PC-9 (cell line): Measurements from ENCODE around the gene MYOZ2. TPM values are rescaled to one million over a fixed set of nuclear protein-coding genes. Genes with fewer than 3 reads are reported as not detected.
A peak's percentile ranks its signal among the peaks of the same experiment; 100 is the strongest.

Experiments
- BruUV-seq: library from RNA; stranded (reverse); fragments of 400-500 nt; replicated peaks from 2 replicates; lab custom pipeline; 2021; lab: Mats Ljungman, UMichigan
- CTCF ChIA-PET: fragments of 300-600 bp; sonication (Branson Sonifier 250); formaldehyde crosslinking; loops from one replicate; lab custom pipeline; 2022; ENCODE audit warnings: antibody characterized with exemption; lab: Charles Lee
- POLR2A ChIA-PET: fragments of 300-600 bp; sonication (Branson Sonifier 250); formaldehyde crosslinking; loops from one replicate; lab custom pipeline; 2022; ENCODE audit warnings: antibody characterized with exemption; ENCODE audit not compliant: unreplicated experiment; lab: Charles Lee
- DNase-seq, 2 experiments: peaks; one replicate each; pipeline versions ENCODE4 v3.0.0 to v3.0.0-alpha.2; 2015 to 2022; ENCODE audit warnings: mixed read lengths in 1 of 2
- H2AFZ ChIP-seq: fragments of 200-600 bp; sonication (generic); 2 replicates; pipeline ENCODE4 v1.8.1; 2017; ENCODE audit warnings: antibody characterized with exemption
- H3F3A ChIP-seq: fragments of 200-600 bp; sonication (generic); 2 replicates; pipeline ENCODE4 v1.8.1; 2017; ENCODE audit warnings: antibody characterized with exemption, mild to moderate bottlenecking, low read depth; ENCODE audit not compliant: insufficient read depth
- H3K27ac ChIP-seq: fragments of 200-600 bp; sonication (generic); 2 replicates; pipeline ENCODE4 v1.6.1; 2016; ENCODE audit warnings: mixed run types
- H3K27me3 ChIP-seq: fragments of 200-600 bp; sonication (generic); 2 replicates; pipeline ENCODE4 v1.6.1; 2016; ENCODE audit warnings: low read depth, mixed run types; ENCODE audit not compliant: insufficient read depth
- H3K36me3 ChIP-seq: fragments of 200-600 bp; sonication (generic); 2 replicates; pipeline ENCODE4 v1.6.1; 2016; ENCODE audit warnings: low read depth, mixed run types
- H3K4me1 ChIP-seq: fragments of 200-600 bp; sonication (generic); replicated peaks from 2 replicates; pipeline ENCODE4 v1.6.1; 2016; ENCODE audit warnings: mixed run types; ENCODE audit not compliant: insufficient read depth
- H3K4me2 ChIP-seq: fragments of 200-600 bp; sonication (generic); 2 replicates; pipeline ENCODE4 v1.6.1; 2017; ENCODE audit warnings: mixed run types
- H3K4me3 ChIP-seq: fragments of 200-600 bp; sonication (generic); 2 replicates; pipeline ENCODE4 v1.6.1; 2016; ENCODE audit warnings: mixed run types
- H3K79me2 ChIP-seq: fragments of 200-600 bp; sonication (generic); 2 replicates; pipeline ENCODE4 v1.6.1; 2017; ENCODE audit warnings: low read depth, mixed run types
- H3K9me2 ChIP-seq: fragments of 200-600 bp; sonication (generic); 2 replicates; pipeline ENCODE4 v1.8.1; 2017; ENCODE audit warnings: mild to moderate bottlenecking; ENCODE audit not compliant: insufficient read depth
- H3K9me3 ChIP-seq: fragments of 200-600 bp; sonication (generic); 2 replicates; pipeline ENCODE4 v1.8.1; 2016; ENCODE audit warnings: low read depth; ENCODE audit not compliant: insufficient read depth
- H4K20me1 ChIP-seq: fragments of 200-600 bp; sonication (generic); 2 replicates; pipeline ENCODE4 v1.8.1; 2017; ENCODE audit not compliant: insufficient read depth
- CTCF ChIP-seq: fragments of 200-600 bp; sonication (generic); conservative IDR thresholded peaks from 2 replicates; pipeline ENCODE4 v1.6.1; 2017; ENCODE audit warnings: mixed run types, antibody characterized with exemption, mild to moderate bottlenecking, moderate library complexity
- EZH2 ChIP-seq: fragments of 200-600 bp; sonication (generic); IDR thresholded peaks from 2 replicates; pipeline ENCODE4 v1.8.0; 2017; ENCODE audit warnings: antibody characterized with exemption, low read depth
- intact Hi-C: fragments of 100-400 bp; cut with micrococcal nuclease; formaldehyde crosslinking; loops from one replicate; pipeline ENCODE4 v1.10.0; 2022; ENCODE audit not compliant: unreplicated experiment
- total RNA-seq: library from RNA; stranded (reverse); gene quantifications from 2 replicates; pipeline ENCODE4 v1.2.3, GENCODE V29; 2021

MYOZ2 gene
- total RNA-seq, 1 experiment from 2014 or later = not detected

GRCh38 chr4:119104644-119105273 is 30.9 kb upstream of the MYOZ2 start:
- no peaks in the 10 kb centered on the region for H3K9me2 ChIP-seq
- H3K9me3 ChIP-seq = no peaks in the 10 kb centered on the region
- H2AFZ ChIP-seq = no peak overlapping the region
- BruUV-seq = no TSS peak
- DNase-seq = no peak
- H3K4me3 ChIP-seq = no peak overlapping the region
- no peak for TF ChIP-seq CTCF
- no peak for TF ChIP-seq EZH2
- ChIA-PET POLR2A (no interaction called here), CTCF (no interaction called here)
- no peak overlapping the region for H3K4me2 ChIP-seq
- H3K79me2 ChIP-seq = no peaks in the 10 kb centered on the region
- peaks cover 18% of the 10 kb centered on the region for H3F3A ChIP-seq
- no peak overlapping the region for H3K27ac ChIP-seq
- no peaks in the 10 kb centered on the region for H4K20me1 ChIP-seq
- peaks cover 31% of the 10 kb centered on the region for H3K4me1 ChIP-seq
- intact Hi-C loops = loop anchor here (5.0 kb wide), 1 partner anchor 77 kb away; no protein-coding TSS in a partner anchor
- no peaks in the 10 kb centered on the region for H3K27me3 ChIP-seq
- no peaks in the 10 kb centered on the region for H3K36me3 ChIP-seq

- Histone ChIP-seq H3F3A (peaks cover 18% of the 10 kb centered on the region), H3K79me2 (no peaks in the 10 kb centered on the region), H3K9me3 (no peaks in the 10 kb centered on the region), H3K36me3 (no peaks in the 10 kb centered on the region), H3K4me2 (no peak overlapping the region), H3K27ac (no peak overlapping the region), H4K20me1 (no peaks in the 10 kb centered on the region), H3K27me3 (no peaks in the 10 kb centered on the region), H3K4me1 (peaks cover 31% of the 10 kb centered on the region), H2AFZ (no peak overlapping the region), H3K9me2 (no peaks in the 10 kb centered on the region), H3K4me3 (no peak overlapping the region)
- DNase-seq = no peak
- no peak for TF ChIP-seq EZH2
- no peak for TF ChIP-seq CTCF
- intact Hi-C loops = no loop called here
- BruUV-seq = no TSS peak
- ChIA-PET POLR2A (interaction anchor here (0.7 kb wide), 1 partner anchor 103 kb away, joined by 3 read pairs; no protein-coding TSS in a partner anchor), CTCF (no interaction called here)
These were observed 30.0 kb upstream of the MYOZ2 start for GRCh38 chr4:119105605-119106004.

DNA sequence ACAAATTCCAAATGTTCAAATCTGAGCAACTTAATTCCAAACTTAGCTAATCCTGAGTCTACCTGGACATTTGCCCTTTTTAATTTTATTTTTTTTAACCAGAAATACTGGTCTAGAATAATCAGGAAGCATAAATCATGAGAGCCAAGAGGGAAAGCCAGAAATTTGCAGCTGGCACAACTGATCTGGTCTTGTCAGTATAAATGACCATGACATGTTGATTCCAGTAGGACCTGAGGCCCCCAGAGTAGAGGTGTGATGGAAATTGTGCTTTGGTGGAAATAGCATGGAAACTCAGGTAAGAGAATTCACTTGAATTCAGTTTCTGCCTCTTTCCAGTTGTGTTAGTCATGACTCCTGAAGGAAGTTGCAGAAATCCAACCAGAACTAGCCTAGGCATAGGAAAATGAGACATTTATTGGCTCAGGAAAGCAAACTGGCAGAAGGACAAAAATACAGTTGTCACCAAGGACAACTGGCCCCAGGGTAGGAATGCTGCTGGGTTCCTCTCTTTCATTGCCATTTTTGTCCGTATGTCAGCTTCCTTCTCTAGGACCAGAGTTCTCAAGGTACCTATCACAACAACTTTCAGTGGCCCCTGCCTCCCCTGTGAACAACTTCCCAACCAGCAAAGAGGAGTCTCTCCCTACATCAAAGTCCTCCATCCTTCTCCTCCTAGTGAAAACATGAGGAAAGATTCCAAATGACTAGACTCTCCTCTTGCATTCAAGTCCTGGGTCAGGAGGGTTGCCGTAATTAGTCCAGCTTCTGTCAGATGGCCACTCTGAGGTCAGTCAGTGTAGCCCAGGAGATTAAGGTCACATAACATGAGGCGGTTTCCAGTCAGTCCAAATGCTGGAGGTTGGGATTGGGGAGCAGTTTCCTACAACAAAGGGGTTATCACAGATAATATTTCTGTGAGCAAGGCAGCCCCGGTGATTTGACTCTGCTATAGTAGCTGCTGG is 29.3 kb upstream of the MYOZ2 start:
- peak in 1 of 2 experiments; percentile 15 for DNase-seq
- H3K4me1 ChIP-seq = peaks cover 31% of the 10 kb centered on the region
- no peaks in the 10 kb centered on the region for H3K9me2 ChIP-seq
- H3K4me2 ChIP-seq = no peak overlapping the region
- H3F3A ChIP-seq = peaks cover 18% of the 10 kb centered on the region
- no peak overlapping the region for H3K27ac ChIP-seq
- H3K27me3 ChIP-seq = no peaks in the 10 kb centered on the region
- H3K9me3 ChIP-seq = no peaks in the 10 kb centered on the region
- H3K36me3 ChIP-seq = no peaks in the 10 kb centered on the region
- no peaks in the 10 kb centered on the region for H3K79me2 ChIP-seq
- ChIA-PET CTCF (no interaction called here), POLR2A (interaction anchor here (0.7 kb wide), 1 partner anchor 103 kb away, joined by 3 read pairs; no protein-coding TSS in a partner anchor)
- no peaks in the 10 kb centered on the region for H4K20me1 ChIP-seq
- no peak overlapping the region for H2AFZ ChIP-seq
- H3K4me3 ChIP-seq = no peak overlapping the region
- no peak for TF ChIP-seq EZH2
- TF ChIP-seq CTCF = no peak
- no TSS peak for BruUV-seq
- intact Hi-C loops = no loop called here
